ENCODE measurements around the gene DPYSL4. TPM values are rescaled to one million over a fixed set of nuclear protein-coding genes. Genes with fewer than 3 reads are reported as not detected.

DPYSL4 gene
- total RNA-seq, 4 donors from 2014 or later, result 0.79 TPM; not detected in 3

DNA sequence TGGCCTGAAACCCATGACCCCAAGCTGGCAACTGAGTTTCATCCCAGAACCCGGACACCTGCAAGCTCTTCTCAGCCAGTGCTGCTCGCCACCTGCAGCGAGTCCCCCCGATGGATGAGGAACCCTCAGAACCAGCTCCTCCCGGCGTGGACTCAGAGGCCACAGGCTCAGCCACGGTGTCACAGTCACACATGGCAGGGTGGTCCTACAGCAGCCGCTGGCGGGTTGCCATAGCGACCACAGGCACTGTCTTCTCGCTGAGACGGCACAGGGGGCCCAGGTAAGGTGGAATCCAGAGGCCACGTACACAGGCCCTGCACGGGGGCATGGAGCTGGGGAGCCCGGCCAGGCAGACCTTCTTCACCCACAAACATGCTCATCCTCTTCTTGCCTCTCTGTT, 53.4 kb downstream of the DPYSL4 start:
- in situ Hi-C loops (cut with MboI; ENCODE audit: low pct_ligation_motif_present in 1 of 4, low pct_unique_long_range_greater_than_20kb in 1 of 4, low sequenced_read_pairs in 3 of 4), result loop anchor here in 2 of 4 donors (25.0 kb wide), 2 partner anchors 97 to 397 kb away; partner anchors contain the start of gene LRRC27 (in 1 of the 2)
- Histone ChIP-seq H3K27ac (no peak overlapping the region), H3K27me3 (no peaks in the 10 kb centered on the region), H3K4me1 (no peaks in the 10 kb centered on the region), H3K36me3 (no peaks in the 10 kb centered on the region), H3K9me3 (no peaks in the 10 kb centered on the region), H3K4me3 (no peak overlapping the region)
- intact Hi-C loops (cut with DNase I; ENCODE audit: low total_unique reads), result no loop called here
- DNase-seq, result no peak
- 92% methylated on average over 15 of the region's 15 CpGs; no CpG with 5 or more reads in 1 of the 2 donors for WGBS, 2 donors (ENCODE audit: low coverage in 1 of 2)
- no peak for TF ChIP-seq POLR2AphosphoS5 (IDR thresholded peaks at IDR 0.05)
- TF ChIP-seq, protein P1, sequence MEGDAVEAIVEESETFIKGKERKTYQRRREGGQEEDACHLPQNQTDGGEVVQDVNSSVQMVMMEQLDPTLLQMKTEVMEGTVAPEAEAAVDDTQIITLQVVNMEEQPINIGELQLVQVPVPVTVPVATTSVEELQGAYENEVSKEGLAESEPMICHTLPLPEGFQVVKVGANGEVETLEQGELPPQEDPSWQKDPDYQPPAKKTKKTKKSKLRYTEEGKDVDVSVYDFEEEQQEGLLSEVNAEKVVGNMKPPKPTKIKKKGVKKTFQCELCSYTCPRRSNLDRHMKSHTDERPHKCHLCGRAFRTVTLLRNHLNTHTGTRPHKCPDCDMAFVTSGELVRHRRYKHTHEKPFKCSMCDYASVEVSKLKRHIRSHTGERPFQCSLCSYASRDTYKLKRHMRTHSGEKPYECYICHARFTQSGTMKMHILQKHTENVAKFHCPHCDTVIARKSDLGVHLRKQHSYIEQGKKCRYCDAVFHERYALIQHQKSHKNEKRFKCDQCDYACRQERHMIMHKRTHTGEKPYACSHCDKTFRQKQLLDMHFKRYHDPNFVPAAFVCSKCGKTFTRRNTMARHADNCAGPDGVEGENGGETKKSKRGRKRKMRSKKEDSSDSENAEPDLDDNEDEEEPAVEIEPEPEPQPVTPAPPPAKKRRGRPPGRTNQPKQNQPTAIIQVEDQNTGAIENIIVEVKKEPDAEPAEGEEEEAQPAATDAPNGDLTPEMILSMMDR (IDR thresholded peaks at IDR 0.05), result no peak
- no peak for TF ChIP-seq POLR2A (IDR thresholded peaks at IDR 0.05)
- TF ChIP-seq EP300 (IDR thresholded peaks at IDR 0.05; ENCODE audit: low read depth), result no peak

DNA sequence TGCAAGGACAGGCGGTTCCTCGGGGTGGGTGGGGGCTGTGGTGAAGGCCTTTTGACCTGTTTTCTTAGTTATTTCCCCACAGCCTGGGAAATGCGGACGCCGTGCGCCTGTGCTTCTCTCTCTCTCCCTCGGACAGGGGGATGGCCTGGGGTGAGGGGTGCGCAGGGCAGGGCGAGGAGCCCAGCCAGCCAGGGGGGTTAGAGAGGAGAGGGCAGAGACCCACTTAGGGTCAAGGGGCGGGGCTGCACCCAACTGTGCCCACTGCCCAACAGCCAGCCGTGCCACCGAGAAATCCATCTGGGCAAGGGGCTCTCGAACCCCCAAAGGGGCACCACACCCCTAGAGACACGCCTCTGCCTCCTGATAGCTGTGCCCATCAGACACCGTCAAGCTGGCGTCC, 53.8 kb downstream of the DPYSL4 start:
- TF ChIP-seq POLR2AphosphoS5 (IDR thresholded peaks at IDR 0.05) (no peak), POLR2A (IDR thresholded peaks at IDR 0.05) (no peak), EP300 (IDR thresholded peaks at IDR 0.05; ENCODE audit: low read depth) (no peak)
- TF ChIP-seq, protein P1 (IDR thresholded peaks at IDR 0.05), result no peak
- no peaks in the 10 kb centered on the region for H3K27me3 ChIP-seq
- H3K27ac ChIP-seq, result no peak overlapping the region
- no peaks in the 10 kb centered on the region for H3K4me1 ChIP-seq
- no peak overlapping the region for H3K4me3 ChIP-seq
- 89% methylated on average over 16 of the region's 16 CpGs; no CpG with 5 or more reads in 1 of the 2 donors for WGBS, 2 donors (ENCODE audit: low coverage in 1 of 2)
- H3K36me3 ChIP-seq, result no peaks in the 10 kb centered on the region
- in situ Hi-C loops (cut with MboI; ENCODE audit: low pct_ligation_motif_present in 1 of 4, low pct_unique_long_range_greater_than_20kb in 1 of 4, low sequenced_read_pairs in 3 of 4) (loop anchor here in 2 of 4 donors (25.0 kb wide), 2 partner anchors 97 to 397 kb away; partner anchors contain the start of gene LRRC27 (in 1 of the 2)), intact Hi-C loops (cut with DNase I; ENCODE audit: low total_unique reads) (no loop called here)
- no peak for DNase-seq
- no peaks in the 10 kb centered on the region for H3K9me3 ChIP-seq

DNA sequence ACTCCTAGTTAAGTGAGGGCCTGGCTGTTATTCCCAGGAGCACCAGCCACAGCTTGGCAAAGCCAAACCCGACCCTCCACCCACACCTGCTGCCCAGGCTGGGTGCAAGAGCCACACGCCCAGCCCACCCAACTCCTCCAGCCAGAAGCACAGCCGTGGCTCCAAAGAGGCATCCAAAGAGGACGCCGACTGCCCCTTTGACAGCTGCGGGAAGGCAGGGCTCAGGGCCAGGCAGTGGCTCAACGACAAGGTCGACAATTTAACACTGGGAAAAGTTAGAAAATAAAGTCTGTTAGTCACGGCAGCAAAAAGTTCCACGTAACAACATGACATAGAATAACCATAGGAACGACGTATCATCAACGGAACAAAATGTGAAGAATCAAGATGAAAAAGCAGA, 54.3 kb downstream of the DPYSL4 start:
- WGBS, 2 donors (ENCODE audit: low coverage in 1 of 2), result 88 to 92% methylated on average over 2 to 13 of the region's 13 CpGs
- TF ChIP-seq EP300 (IDR thresholded peaks at IDR 0.05; ENCODE audit: low read depth), result no peak
- TF ChIP-seq, protein P1 (IDR thresholded peaks at IDR 0.05), result no peak

DNA sequence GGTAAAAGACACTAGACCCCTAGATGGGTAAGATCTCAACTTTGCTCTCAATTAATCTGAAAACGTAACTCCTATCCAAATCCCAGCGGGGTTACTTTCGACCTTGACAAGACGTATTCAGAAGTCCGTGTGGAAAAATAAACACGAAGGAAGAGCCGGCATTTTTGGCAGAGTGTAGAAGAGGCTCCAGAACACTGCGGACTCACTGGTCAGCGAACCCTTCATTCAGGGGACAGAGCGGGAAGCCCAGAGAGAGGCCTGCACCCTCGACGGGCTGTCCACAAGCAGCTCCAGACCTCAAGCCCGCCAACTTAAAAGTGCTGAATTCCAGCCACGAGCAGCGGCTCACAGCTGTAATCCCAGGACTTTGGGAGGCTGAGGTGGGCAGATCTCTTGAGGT, 54.7 kb downstream of the DPYSL4 start:
- H3K27me3 ChIP-seq, result no peaks in the 10 kb centered on the region
- no peaks in the 10 kb centered on the region for H3K36me3 ChIP-seq
- H3K9me3 ChIP-seq, result no peaks in the 10 kb centered on the region
- TF ChIP-seq, protein P1 (IDR thresholded peaks at IDR 0.05), result no peak
- no peak for TF ChIP-seq POLR2A (IDR thresholded peaks at IDR 0.05)
- WGBS, 2 donors (ENCODE audit: low coverage in 1 of 2), result 83 to 94% methylated on average over 5 to 15 of the region's 15 CpGs
- no peak overlapping the region for H3K27ac ChIP-seq
- intact Hi-C loops (cut with DNase I; ENCODE audit: low total_unique reads) (no loop called here), in situ Hi-C loops (cut with MboI; ENCODE audit: low pct_ligation_motif_present in 1 of 4, low pct_unique_long_range_greater_than_20kb in 1 of 4, low sequenced_read_pairs in 3 of 4) (loop anchor here in 2 of 4 donors (25.0 kb wide), 2 partner anchors 96 to 396 kb away; partner anchors contain the start of gene LRRC27 (in 1 of the 2))
- no peaks in the 10 kb centered on the region for H3K4me1 ChIP-seq
- no peak for DNase-seq
- H3K4me3 ChIP-seq, result no peak overlapping the region

More for the DNA sequence above, 54.3 kb downstream of the DPYSL4 start:
- no peak overlapping the region for H3K4me3 ChIP-seq
- no peaks in the 10 kb centered on the region for H3K36me3 ChIP-seq
- no peaks in the 10 kb centered on the region for H3K27me3 ChIP-seq
- no peaks in the 10 kb centered on the region for H3K9me3 ChIP-seq
- H3K4me1 ChIP-seq, result no peaks in the 10 kb centered on the region
- intact Hi-C loops (cut with DNase I; ENCODE audit: low total_unique reads) (no loop called here), in situ Hi-C loops (cut with MboI; ENCODE audit: low pct_ligation_motif_present in 1 of 4, low pct_unique_long_range_greater_than_20kb in 1 of 4, low sequenced_read_pairs in 3 of 4) (loop anchor here in 2 of 4 donors (25.0 kb wide), 2 partner anchors 96 to 396 kb away; partner anchors contain the start of gene LRRC27 (in 1 of the 2))
- DNase-seq, result no peak
- H3K27ac ChIP-seq, result no peak overlapping the region
